HG02678 (cell line): ENCODE results near the gene TNFRSF14.

Experiments used
- ATAC-seq: cut with Tn5 transposase; IDR thresholded peaks from one replicate; pipeline ENCODE4 v1.9.1; 2021; ENCODE audit warnings: mild to moderate bottlenecking, moderate library complexity; ENCODE audit not compliant: unreplicated experiment

TNFRSF14 gene

DNA sequence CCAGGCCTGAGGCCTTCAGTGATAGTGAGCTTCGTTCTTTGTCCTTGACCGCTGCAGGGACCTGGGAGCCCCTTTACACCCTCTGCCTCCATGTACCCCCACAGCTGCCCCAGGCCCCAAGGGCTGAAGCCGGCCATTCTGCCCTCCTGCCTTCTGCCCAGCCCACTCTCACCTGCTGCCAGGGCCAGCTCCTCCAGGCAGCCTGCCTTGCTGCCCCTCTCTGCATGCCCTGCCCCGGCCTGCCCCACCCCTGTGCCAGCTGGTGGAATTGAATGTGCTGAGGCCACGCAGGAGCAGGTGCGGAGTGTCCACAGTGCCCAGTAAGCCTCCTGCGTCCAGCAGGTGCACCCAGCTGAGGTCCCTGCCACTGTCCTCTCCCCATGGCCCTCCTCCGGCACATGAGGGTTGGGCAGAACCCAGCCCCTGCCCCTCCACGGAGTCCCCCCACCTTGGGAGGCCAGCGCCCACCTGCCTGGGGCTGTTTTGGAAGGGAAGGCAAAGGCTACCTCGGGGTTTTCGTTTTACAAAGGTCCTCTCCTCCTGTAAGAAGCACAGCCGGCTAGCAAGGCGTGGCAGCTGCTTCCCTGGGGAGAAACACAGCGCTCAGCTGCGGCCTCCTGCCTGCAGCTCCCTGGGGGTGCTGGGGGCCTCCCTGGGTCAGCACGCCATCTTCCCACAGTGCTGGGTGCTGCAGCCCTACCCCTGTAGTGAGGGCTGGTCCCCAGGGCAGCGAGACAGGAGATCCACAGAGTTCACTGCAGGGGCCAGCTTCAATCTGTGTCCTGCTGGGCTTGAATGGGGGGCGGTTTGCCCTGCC, 55.7 kb downstream of the TNFRSF14 start:
- no peak for ATAC-seq

DNA sequence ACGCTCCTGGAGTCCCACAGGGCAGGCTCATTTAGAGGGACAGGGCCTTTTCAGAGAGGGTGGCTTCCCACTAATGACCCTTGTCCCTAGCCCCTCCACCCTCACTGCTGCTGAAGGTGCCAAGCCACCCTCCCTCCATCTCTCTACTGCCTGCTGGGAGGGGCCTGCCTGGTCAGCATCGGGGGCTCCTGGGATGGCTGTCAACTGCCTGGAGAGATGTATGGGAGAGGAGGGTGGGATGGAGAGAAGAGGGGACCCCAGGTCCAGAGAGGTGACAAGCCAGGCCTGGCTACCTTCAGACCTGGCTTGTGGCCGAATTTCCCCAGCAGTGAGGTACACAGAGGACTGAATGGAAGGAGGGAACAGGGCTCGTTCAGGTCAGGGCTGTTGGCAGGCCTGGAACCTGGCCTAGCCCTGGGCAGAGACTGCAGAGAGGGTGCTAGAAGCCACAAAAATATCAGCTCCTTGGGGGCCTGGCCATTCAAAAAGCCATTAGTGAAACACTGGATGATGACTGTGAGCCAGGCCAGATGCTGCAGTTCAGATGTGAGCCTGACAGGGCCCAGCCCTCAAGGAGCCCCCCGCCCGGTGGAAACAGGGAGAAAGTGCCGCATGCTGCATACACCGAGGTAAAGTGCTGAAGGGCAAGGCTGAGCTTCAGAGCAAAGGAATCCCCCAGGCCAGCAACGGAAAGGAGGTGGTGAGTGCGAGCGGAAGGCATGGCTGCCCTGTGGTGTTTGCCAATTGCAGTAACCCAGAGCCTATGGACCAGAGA, 56.6 kb downstream of the TNFRSF14 start:
- no peak for ATAC-seq
